ENCODE measurements around the gene C16orf90.

DNA sequence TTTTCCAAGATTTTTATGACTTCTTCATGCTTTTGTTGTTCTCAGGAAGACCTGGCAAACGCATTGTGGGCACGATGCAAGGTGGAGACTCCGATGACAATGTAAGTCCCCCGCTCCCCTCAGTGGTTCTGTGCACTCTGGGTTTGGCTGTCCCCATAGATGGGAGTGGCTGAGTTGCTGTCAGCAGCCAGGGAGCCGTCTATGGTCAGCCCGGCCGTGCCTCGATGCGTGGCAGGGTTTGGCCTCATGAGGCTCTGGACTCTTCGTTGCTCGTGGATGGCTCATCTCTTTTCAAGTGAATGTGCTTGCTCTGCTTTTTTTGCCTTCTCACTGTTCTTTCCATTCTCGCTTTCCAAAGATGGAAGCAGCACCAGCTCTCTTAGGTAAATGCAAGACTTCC lies 37.5 kb upstream of the C16orf90 start:
- no peak for TF ChIP-seq POLR2A (IDR thresholded peaks at IDR 0.05)
- no peak for TF ChIP-seq POLR2AphosphoS5 (IDR thresholded peaks at IDR 0.05)
- TF ChIP-seq, protein P1, sequence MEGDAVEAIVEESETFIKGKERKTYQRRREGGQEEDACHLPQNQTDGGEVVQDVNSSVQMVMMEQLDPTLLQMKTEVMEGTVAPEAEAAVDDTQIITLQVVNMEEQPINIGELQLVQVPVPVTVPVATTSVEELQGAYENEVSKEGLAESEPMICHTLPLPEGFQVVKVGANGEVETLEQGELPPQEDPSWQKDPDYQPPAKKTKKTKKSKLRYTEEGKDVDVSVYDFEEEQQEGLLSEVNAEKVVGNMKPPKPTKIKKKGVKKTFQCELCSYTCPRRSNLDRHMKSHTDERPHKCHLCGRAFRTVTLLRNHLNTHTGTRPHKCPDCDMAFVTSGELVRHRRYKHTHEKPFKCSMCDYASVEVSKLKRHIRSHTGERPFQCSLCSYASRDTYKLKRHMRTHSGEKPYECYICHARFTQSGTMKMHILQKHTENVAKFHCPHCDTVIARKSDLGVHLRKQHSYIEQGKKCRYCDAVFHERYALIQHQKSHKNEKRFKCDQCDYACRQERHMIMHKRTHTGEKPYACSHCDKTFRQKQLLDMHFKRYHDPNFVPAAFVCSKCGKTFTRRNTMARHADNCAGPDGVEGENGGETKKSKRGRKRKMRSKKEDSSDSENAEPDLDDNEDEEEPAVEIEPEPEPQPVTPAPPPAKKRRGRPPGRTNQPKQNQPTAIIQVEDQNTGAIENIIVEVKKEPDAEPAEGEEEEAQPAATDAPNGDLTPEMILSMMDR (IDR thresholded peaks at IDR 0.05) = no peak
- no peak for TF ChIP-seq EP300 (IDR thresholded peaks at IDR 0.05)

All from upper lobe of left lung (tissue), 4 donors.